ENCODE measurements around the gene FUCA1.

The FUCA1 gene

GRCh38 chr1:23899070-23899469, 31.0 kb upstream of the FUCA1 start:
- H3K4me3 ChIP-seq (ENCODE audit: low read length) = no peak overlapping the region
- no peak overlapping the region for H3K4me2 ChIP-seq (ENCODE audit: low read length)
- H3K36me3 ChIP-seq (replicated peaks; ENCODE audit: low read depth, low read length) = peaks cover 26% of the 10 kb centered on the region
- H3K27ac ChIP-seq (ENCODE audit: low read length) = peak overlapping the region; percentile 26
- peaks cover 45% of the 10 kb centered on the region for H3K4me1 ChIP-seq (ENCODE audit: low read length)
- H3K27me3 ChIP-seq (ENCODE audit: low read depth, low read length) = no peaks in the 10 kb centered on the region
- no peaks in the 10 kb centered on the region for H3K9me3 ChIP-seq (ENCODE audit: insufficient read depth, low read length)
- peaks cover 85% of the 10 kb centered on the region for H3K79me2 ChIP-seq (ENCODE audit: low read length)
- H3K9ac ChIP-seq (ENCODE audit: low read length) = no peak overlapping the region
- no peak overlapping the region for H2AFZ ChIP-seq (ENCODE audit: low read depth, low read length)
- H4K20me1 ChIP-seq (ENCODE audit: insufficient read depth, low read length) = peaks cover 23% of the 10 kb centered on the region; the same call in 1 of the 2 replicates
- no peak for TF ChIP-seq CTCF (IDR thresholded peaks at IDR 0.05; ENCODE audit: low read depth, low read length)
- no peak for TF ChIP-seq EZH2phosphoT487 (IDR thresholded peaks at IDR 0.05; ENCODE audit: low read depth)

GRCh38 chr1:23897083-23897482, 29.0 kb upstream of the FUCA1 start:
- Histone ChIP-seq H3K27me3 (ENCODE audit: low read depth, low read length) (no peaks in the 10 kb centered on the region), H3K4me3 (ENCODE audit: low read length) (no peak overlapping the region), H3K4me1 (ENCODE audit: low read length) (peaks cover 61% of the 10 kb centered on the region), H4K20me1 (ENCODE audit: insufficient read depth, low read length) (peaks cover 12% of the 10 kb centered on the region; the same call in 1 of the 2 replicates), H3K79me2 (ENCODE audit: low read length) (peaks cover 79% of the 10 kb centered on the region), H3K9ac (ENCODE audit: low read length) (peak overlapping the region; percentile 35; the same call in 1 of the 2 replicates), H3K27ac (ENCODE audit: low read length) (peak overlapping the region; percentile 86), H3K4me2 (ENCODE audit: low read length) (peak overlapping the region; percentile 41), H3K36me3 (replicated peaks; ENCODE audit: low read depth, low read length) (peaks cover 23% of the 10 kb centered on the region), H2AFZ (ENCODE audit: low read depth, low read length) (no peak overlapping the region), H3K9me3 (ENCODE audit: insufficient read depth, low read length) (no peaks in the 10 kb centered on the region)
- TF ChIP-seq EZH2phosphoT487 (IDR thresholded peaks at IDR 0.05; ENCODE audit: low read depth) = no peak
- no peak for TF ChIP-seq CTCF (IDR thresholded peaks at IDR 0.05; ENCODE audit: low read depth, low read length)

- H3K4me2 ChIP-seq (ENCODE audit: low read length) = peak overlapping the region; percentile 41
- H3K36me3 ChIP-seq (replicated peaks; ENCODE audit: low read depth, low read length) = peaks cover 27% of the 10 kb centered on the region
- no peaks in the 10 kb centered on the region for H3K27me3 ChIP-seq (ENCODE audit: low read depth, low read length)
These were observed 28.4 kb upstream of the FUCA1 start for GRCh38 chr1:23896491-23896890.

GRCh38 chr1:23895993-23896392, 27.9 kb upstream of the FUCA1 start:
- Histone ChIP-seq H3K27ac (ENCODE audit: low read length) (peak overlapping the region; percentile 86), H3K4me2 (ENCODE audit: low read length) (peak overlapping the region; percentile 41), H4K20me1 (ENCODE audit: insufficient read depth, low read length) (peaks cover 3% of the 10 kb centered on the region; the same call in 1 of the 2 replicates)

More at GRCh38 chr1:23896491-23896890, 28.4 kb upstream of the FUCA1 start:
- Histone ChIP-seq H3K9ac (ENCODE audit: low read length) (peak overlapping the region; percentile 35; the same call in 1 of the 2 replicates), H3K9me3 (ENCODE audit: insufficient read depth, low read length) (no peaks in the 10 kb centered on the region), H3K27ac (ENCODE audit: low read length) (peak overlapping the region; percentile 86), H3K4me3 (ENCODE audit: low read length) (no peak overlapping the region), H4K20me1 (ENCODE audit: insufficient read depth, low read length) (peaks cover 8% of the 10 kb centered on the region; the same call in 1 of the 2 replicates), H3K4me1 (ENCODE audit: low read length) (peaks cover 67% of the 10 kb centered on the region), H3K79me2 (ENCODE audit: low read length) (peaks cover 79% of the 10 kb centered on the region), H2AFZ (ENCODE audit: low read depth, low read length) (no peak overlapping the region)
- no peak for TF ChIP-seq CTCF (IDR thresholded peaks at IDR 0.05; ENCODE audit: low read depth, low read length)

More at GRCh38 chr1:23895993-23896392, 27.9 kb upstream of the FUCA1 start:
- peaks cover 23% of the 10 kb centered on the region for H3K36me3 ChIP-seq (replicated peaks; ENCODE audit: low read depth, low read length)
- H3K79me2 ChIP-seq (ENCODE audit: low read length) = peaks cover 78% of the 10 kb centered on the region
- H3K27me3 ChIP-seq (ENCODE audit: low read depth, low read length) = no peaks in the 10 kb centered on the region
- TF ChIP-seq CTCF (IDR thresholded peaks at IDR 0.05; ENCODE audit: low read depth, low read length) = no peak
- no peak for TF ChIP-seq EZH2phosphoT487 (IDR thresholded peaks at IDR 0.05; ENCODE audit: low read depth)
- peak overlapping the region; percentile 32; the same call in 1 of the 2 replicates for H3K9ac ChIP-seq (ENCODE audit: low read length)
- no peak overlapping the region for H2AFZ ChIP-seq (ENCODE audit: low read depth, low read length)
- H3K4me3 ChIP-seq (ENCODE audit: low read length) = no peak overlapping the region
- H3K4me1 ChIP-seq (ENCODE audit: low read length) = peaks cover 69% of the 10 kb centered on the region
- H3K9me3 ChIP-seq (ENCODE audit: insufficient read depth, low read length) = no peaks in the 10 kb centered on the region
